Measurements from ENCODE around the gene KLHL25. TPM values are rescaled to one million over a fixed set of nuclear protein-coding genes. Genes with fewer than 3 reads are reported as not detected.
A peak's percentile ranks its signal among the peaks of the same experiment; 100 is the strongest.

Gene KLHL25
- total RNA-seq, 1 experiment from 2014 or later, result 18.4 TPM

DNA sequence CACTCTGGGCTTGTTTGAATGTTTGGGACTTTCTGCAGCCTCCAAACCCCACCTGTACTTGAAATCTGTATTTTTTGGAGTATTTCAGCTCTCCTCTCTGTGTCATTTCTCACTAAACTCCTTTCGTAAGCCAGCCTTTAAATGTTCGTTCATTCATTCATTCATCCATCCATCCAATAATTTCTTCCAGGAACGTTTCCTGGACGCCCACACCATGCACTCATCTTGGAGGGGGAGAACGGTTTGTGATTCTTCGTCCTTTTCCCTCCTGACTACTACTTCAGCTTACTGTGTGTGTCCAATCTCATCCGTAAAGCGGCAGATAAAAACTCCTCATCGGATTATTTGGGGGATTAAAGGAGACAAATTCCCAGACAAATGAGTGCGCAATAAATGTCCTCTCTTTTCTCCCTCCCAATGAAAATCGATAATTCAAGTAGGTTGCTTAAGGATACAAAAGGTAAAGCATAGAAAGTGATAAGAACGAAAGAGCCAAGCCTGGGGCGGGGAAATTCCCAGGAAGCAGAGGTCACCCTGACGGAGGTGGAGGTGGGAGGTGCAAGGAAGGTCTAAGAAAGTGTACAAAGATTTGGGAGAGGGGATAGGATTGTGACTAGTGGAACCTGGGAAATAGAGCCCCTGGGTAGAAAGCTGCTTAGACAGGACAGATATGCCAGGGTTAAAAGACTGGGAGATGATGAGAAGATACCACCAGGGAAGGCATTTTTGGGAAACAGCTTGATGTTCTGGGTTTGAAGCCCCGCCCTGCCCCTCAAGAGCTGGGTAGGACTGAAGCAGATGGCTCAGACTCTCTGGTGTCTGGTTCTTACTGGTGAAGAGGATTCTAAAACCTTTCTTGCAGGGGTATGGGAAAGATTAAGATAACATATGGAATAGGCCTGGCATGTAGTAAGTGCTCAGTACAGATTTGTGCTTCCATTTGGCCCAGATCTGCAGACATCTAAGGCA lies 896 bp upstream of the KLHL25 start:
- Histone ChIP-seq H2BK20ac (ENCODE audit: low read depth, low read length, poor library complexity, severe bottlenecking) (no peak overlapping the region), H2BK120ac (ENCODE audit: low read depth, low read length, poor library complexity, severe bottlenecking) (no peak overlapping the region), H2BK15ac (ENCODE audit: low read depth, low read length) (no peak overlapping the region), H3K4ac (ENCODE audit: low read depth, low read length) (no peak overlapping the region), H3K56ac (ENCODE audit: insufficient read length, low read depth, low read length) (no peak overlapping the region), H4K91ac (ENCODE audit: insufficient read length, low read depth, low read length) (no peak overlapping the region), H3K79me2 (ENCODE audit: insufficient read depth, low read length) (peaks cover 20% of the 10 kb centered on the region; the same call in 1 of the 2 replicates), H3K23ac (ENCODE audit: insufficient read length, low read depth, low read length) (no peak overlapping the region), H3T11ph (ENCODE audit: low read length) (no peak overlapping the region), H4K20me1 (ENCODE audit: control insufficient read depth, insufficient read depth, insufficient read length) (no peaks in the 10 kb centered on the region), H3K4me1 (ENCODE audit: insufficient read depth, low read length) (no peaks in the 10 kb centered on the region; the same call in 1 of the 2 replicates), H3K9ac (ENCODE audit: extremely low read depth, insufficient read length, low read length) (no peak overlapping the region), H2BK12ac (ENCODE audit: insufficient read length, low read depth, low read length) (no peak overlapping the region), H2BK5ac (ENCODE audit: insufficient read length, low read length) (no peak overlapping the region), H4K5ac (ENCODE audit: insufficient read length, low read depth, low read length) (no peak overlapping the region), H2AFZ (ENCODE audit: low read length) (peak overlapping the region; percentile 90), H3K4me2 (ENCODE audit: insufficient read depth, insufficient read length, low read length) (peak overlapping the region; percentile 30), H3K14ac (ENCODE audit: insufficient read depth, low read length) (no peak overlapping the region), H3K23me2 (ENCODE audit: insufficient read length, low read depth, low read length, poor library complexity, severe bottlenecking) (peaks cover 8% of the 10 kb centered on the region), H3K18ac (ENCODE audit: insufficient read length, low read depth, low read length) (no peak overlapping the region), H4K8ac (replicated peaks; ENCODE audit: insufficient read length, low read depth, low read length) (no peak overlapping the region), H2AK5ac (ENCODE audit: insufficient read length, low read length) (no peak overlapping the region), H3K27me3 (ENCODE audit: insufficient read depth, low read length) (no peaks in the 10 kb centered on the region), H3K9me3 (ENCODE audit: control insufficient read depth, low read depth, low read length) (no peaks in the 10 kb centered on the region), H3K27ac (ENCODE audit: insufficient read length, low read depth, low read length) (no peak overlapping the region), H3K79me1 (ENCODE audit: insufficient read depth, low read depth, low read length, poor library complexity, severe bottlenecking) (peaks cover 5% of the 10 kb centered on the region)
- no peak for DNase-seq
- no CpG with 5 or more reads among the region's 15 CpGs for WGBS (ENCODE audit: extremely low coverage, insufficient read length, low lambda C conversion rate)
- Mint-ChIP-seq H3K9me3 (peaks cover 0 to 7% of the 10 kb centered on the region in 2 experiments; a peak in 3 of 5 replicates), H3K4me3 (peak overlapping the region; percentile 38 to 60), H3K27ac (no peak overlapping the region), H3K36me3 (ENCODE audit: insufficient read depth in 1 of 3, low read depth in 3 of 3) (peaks cover under 1 to 5% (median 5%) of the 10 kb centered on the region in 3 experiments), H3K27me3 (ENCODE audit: low read depth) (peaks cover 16% of the 10 kb centered on the region), H3K4me1 (peaks cover 29 to 36% of the 10 kb centered on the region in 2 experiments)
- TF ChIP-seq, protein P1, sequence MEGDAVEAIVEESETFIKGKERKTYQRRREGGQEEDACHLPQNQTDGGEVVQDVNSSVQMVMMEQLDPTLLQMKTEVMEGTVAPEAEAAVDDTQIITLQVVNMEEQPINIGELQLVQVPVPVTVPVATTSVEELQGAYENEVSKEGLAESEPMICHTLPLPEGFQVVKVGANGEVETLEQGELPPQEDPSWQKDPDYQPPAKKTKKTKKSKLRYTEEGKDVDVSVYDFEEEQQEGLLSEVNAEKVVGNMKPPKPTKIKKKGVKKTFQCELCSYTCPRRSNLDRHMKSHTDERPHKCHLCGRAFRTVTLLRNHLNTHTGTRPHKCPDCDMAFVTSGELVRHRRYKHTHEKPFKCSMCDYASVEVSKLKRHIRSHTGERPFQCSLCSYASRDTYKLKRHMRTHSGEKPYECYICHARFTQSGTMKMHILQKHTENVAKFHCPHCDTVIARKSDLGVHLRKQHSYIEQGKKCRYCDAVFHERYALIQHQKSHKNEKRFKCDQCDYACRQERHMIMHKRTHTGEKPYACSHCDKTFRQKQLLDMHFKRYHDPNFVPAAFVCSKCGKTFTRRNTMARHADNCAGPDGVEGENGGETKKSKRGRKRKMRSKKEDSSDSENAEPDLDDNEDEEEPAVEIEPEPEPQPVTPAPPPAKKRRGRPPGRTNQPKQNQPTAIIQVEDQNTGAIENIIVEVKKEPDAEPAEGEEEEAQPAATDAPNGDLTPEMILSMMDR (conservative IDR thresholded peaks at IDR 0.05), result no peak
